Frontal cortex (tissue), 4 donors: ENCODE results near the gene RNF166. TPM values are rescaled to one million over a fixed set of nuclear protein-coding genes. Genes with fewer than 3 reads are reported as not detected.

Experiments
- DNase-seq, 2 donors: peaks; one replicate each; pipeline ENCODE4 v3.0.0; 2012; ENCODE audit warnings: low spot score in 2 of 2
- FAIRE-seq: peaks from 2 replicates; lab custom pipeline; 2012; peaks lifted over from hg19 to GRCh38; lab: Jason Lieb, UNC
- total RNA-seq: library from RNA; depleted of rRNA; stranded (reverse); fragments of >200 nt; gene quantifications from one replicate; pipeline ENCODE4 v1.2.3, GENCODE V29; 2014
- donor health status: control.
- donor health status: control.
- donor health status: control.

The RNF166 gene
- total RNA-seq, 1 donor from 2014 or later, result 10.2 TPM

- DNase-seq (no peak), FAIRE-seq (no peak)
Observed at GRCh38 chr16:88696441-88696840, 9.8 kb downstream of the RNF166 start.

GRCh38 chr16:88695753-88696152 is 10.5 kb downstream of the RNF166 start:
- FAIRE-seq (no peak), DNase-seq (no peak)

- no peak for DNase-seq
- no peak for FAIRE-seq
Observed at GRCh38 chr16:88695218-88695617, 11.0 kb downstream of the RNF166 start.

GRCh38 chr16:88694221-88695087 is 11.8 kb downstream of the RNF166 start:
- DNase-seq, result no peak
- FAIRE-seq, result no peak

GRCh38 chr16:88693420-88694177 is 12.6 kb downstream of the RNF166 start:
- no peak for FAIRE-seq
- DNase-seq, result no peak

- no peak for FAIRE-seq
- no peak for DNase-seq
Observed at GRCh38 chr16:88692861-88693260, 13.3 kb downstream of the RNF166 start.

GRCh38 chr16:88691924-88692560 is 14.2 kb downstream of the RNF166 start:
- FAIRE-seq (no peak), DNase-seq (no peak)

GRCh38 chr16:88691129-88691813 is 14.9 kb downstream of the RNF166 start:
- FAIRE-seq (no peak), DNase-seq (no peak)

GRCh38 chr16:88690341-88691128 is 15.7 kb downstream of the RNF166 start:
- FAIRE-seq, result no peak
- no peak for DNase-seq

- FAIRE-seq, result no peak
Observed at GRCh38 chr16:88688013-88688778, 18.0 kb downstream of the RNF166 start.

GRCh38 chr16:88687676-88688012 is 18.6 kb downstream of the RNF166 start:
- FAIRE-seq (no peak), DNase-seq (no peak)

More at GRCh38 chr16:88688013-88688778, 18.0 kb downstream of the RNF166 start:
- DNase-seq, result peak in 1 of 2 donors; percentile 71

- FAIRE-seq (no peak), DNase-seq (no peak)
Observed at GRCh38 chr16:88687254-88687576, 19.0 kb downstream of the RNF166 start.

GRCh38 chr16:88686439-88687253 is 19.6 kb downstream of the RNF166 start, which contains the start of gene SNAI3:
Gene SNAI3 (minus strand): TSS chr16:88686507. CDS start chr16:88686406, 101 bp downstream.
- FAIRE-seq (no peak), DNase-seq (peak; percentile 78 to 84)

GRCh38 chr16:88686062-88686438 is 20.2 kb downstream of the RNF166 start:
- DNase-seq (no peak), FAIRE-seq (no peak)

GRCh38 chr16:88685156-88686061 is 20.8 kb downstream of the RNF166 start:
- DNase-seq (no peak), FAIRE-seq (no peak)

- FAIRE-seq, result no peak
- DNase-seq, result no peak
Observed at GRCh38 chr16:88684569-88685155, 21.5 kb downstream of the RNF166 start.
